Transverse colon (tissue), 3 donors: ENCODE results near the gene TMED6.

ENCODE experiments used
- CTCF ChIP-seq, 5 experiments: fragments of 200-600 bp in 3 of 5; fragments of 450-650 bp in 2 of 5; sonication (generic) in 3 of 5; IDR thresholded peaks; 1 replicate in 2 of 5; 2 replicates in 3 of 5; pipeline ENCODE4 v1.5.1; 2016 to 2017; ENCODE audit warnings: antibody characterized with exemption in 5 of 5, inconsistent platforms in 3 of 5, mild to moderate bottlenecking in 2 of 5, moderate library complexity in 1 of 5
- EP300 ChIP-seq: sonication (generic); formaldehyde crosslinking; IDR thresholded peaks from one replicate; pipeline ENCODE4 v1.6.1; 2017; ENCODE audit warnings: antibody characterized with exemption, low read depth
- POLR2A ChIP-seq: fragments of 450-650 bp; IDR thresholded peaks from one replicate; pipeline ENCODE4 v1.6.1; 2016; ENCODE audit warnings: antibody characterized with exemption, mild to moderate bottlenecking, moderate library complexity

GRCh38 chr16:69324013-69324531 lies 27.5 kb downstream of the TMED6 start:
- no peak for TF ChIP-seq CTCF (IDR thresholded peaks at IDR 0.05)
- TF ChIP-seq POLR2A, result no peak
- no peak for TF ChIP-seq EP300
